ENCODE results near the gene RNF167. TPM values are rescaled to one million over a fixed set of nuclear protein-coding genes. Genes with fewer than 3 reads are reported as not detected.

RNF167 gene
- total and polyA plus RNA-seq, 2 donors from 2014 or later = 95.0 to 188 TPM

DNA sequence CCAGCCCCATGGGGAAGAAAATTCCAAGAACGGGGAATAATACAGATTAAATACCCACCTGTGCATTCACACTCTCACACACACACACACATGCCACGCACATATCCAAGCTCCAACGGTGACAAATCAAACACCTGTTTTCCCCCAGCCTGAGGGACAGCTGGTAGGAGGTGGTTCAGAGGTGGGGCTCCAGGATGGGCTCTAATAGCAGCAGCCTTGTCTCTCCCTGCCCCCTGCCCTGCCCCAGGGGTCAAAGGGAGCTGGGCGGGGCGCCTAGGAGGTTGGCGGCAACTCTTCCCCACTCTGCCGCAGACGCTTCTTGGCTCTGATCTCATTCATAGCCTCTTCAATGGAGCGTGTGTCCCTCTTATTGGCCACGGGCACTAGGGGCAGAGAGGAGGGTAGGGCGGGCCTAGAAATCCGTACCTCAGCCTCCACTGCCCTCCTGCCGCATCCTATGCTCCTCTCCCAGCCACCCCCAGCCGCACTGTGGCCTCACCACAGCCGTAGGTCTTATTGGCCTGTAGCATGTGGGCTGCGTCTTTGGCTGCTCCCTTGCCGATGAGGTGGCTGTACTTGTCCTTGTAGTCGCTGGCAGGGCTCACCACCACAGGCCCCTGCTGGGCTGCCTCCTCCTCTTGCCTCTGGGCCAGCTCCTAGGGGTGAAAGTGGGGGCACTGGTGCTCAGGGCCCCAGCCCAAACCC is 19.3 kb downstream of the RNF167 start:
- Histone ChIP-seq H3K27me3 (ENCODE audit: control insufficient read depth, insufficient read depth, low read length) (no peaks in the 10 kb centered on the region), H3K9me3 (ENCODE audit: control insufficient read depth in 2 of 3, insufficient read depth in 1 of 3, low read length in 3 of 3) (no peaks in the 10 kb centered on the region), H3K27ac (ENCODE audit: low read depth in 2 of 2, low read length in 2 of 2) (no peak overlapping the region), H3K9ac (ENCODE audit: low read length in 3 of 3) (no peak overlapping the region), H3K4me3 (ENCODE audit: low read length in 3 of 3) (no peak overlapping the region), H3K36me3 (ENCODE audit: control insufficient read depth in 2 of 3, insufficient read depth in 3 of 3, low read length in 3 of 3) (peaks cover 2 to 18% (median 10%) of the 10 kb centered on the region in 3 donors), H3K4me1 (ENCODE audit: control insufficient read depth in 2 of 3, insufficient read depth in 2 of 3, low read depth in 1 of 3, low read length in 3 of 3) (no peaks in the 10 kb centered on the region)
- DNase-seq (no peak), FAIRE-seq (no peak)
- intact Hi-C loops (cut with DNase I) = no loop called here
- TF ChIP-seq, protein P1, sequence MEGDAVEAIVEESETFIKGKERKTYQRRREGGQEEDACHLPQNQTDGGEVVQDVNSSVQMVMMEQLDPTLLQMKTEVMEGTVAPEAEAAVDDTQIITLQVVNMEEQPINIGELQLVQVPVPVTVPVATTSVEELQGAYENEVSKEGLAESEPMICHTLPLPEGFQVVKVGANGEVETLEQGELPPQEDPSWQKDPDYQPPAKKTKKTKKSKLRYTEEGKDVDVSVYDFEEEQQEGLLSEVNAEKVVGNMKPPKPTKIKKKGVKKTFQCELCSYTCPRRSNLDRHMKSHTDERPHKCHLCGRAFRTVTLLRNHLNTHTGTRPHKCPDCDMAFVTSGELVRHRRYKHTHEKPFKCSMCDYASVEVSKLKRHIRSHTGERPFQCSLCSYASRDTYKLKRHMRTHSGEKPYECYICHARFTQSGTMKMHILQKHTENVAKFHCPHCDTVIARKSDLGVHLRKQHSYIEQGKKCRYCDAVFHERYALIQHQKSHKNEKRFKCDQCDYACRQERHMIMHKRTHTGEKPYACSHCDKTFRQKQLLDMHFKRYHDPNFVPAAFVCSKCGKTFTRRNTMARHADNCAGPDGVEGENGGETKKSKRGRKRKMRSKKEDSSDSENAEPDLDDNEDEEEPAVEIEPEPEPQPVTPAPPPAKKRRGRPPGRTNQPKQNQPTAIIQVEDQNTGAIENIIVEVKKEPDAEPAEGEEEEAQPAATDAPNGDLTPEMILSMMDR (IDR thresholded peaks at IDR 0.05; ENCODE audit: borderline replicate concordance, extremely low read depth, insufficient read depth) = no peak

DNA sequence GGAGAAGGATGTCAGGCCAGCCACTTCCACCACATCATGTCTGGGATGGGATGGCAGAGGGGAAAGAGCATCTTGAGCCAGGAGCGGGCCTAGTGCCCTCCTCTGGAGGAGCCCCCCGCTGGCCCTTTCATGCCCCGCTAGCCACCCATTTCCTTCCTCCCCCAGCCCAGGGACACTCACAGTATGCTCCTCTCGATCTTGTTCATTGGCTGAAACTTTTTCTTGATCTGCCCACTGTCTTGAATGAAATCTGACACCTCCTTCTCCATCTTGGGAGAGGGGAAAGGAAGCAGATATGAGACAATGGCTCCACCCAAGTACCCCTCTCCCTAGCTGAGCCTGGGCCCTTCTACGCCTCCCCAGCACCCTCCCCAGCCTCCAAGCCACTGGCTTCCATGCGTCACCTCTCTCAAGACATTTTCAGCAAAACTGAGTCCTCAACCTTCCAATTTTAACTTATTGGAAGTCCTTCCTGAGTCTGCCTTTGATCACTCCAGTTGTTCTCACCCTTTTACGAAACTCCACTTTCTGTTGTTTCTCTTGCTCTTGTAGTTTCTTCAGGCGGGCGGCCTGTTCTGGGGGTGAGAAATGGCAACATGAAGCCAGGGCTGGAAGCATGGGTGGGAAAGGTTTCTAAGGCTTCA is 20.3 kb downstream of the RNF167 start:
- no peak for FAIRE-seq
- intact Hi-C loops (cut with DNase I) = no loop called here
- Histone ChIP-seq H3K4me3 (ENCODE audit: low read length in 3 of 3) (no peak overlapping the region), H3K36me3 (ENCODE audit: control insufficient read depth in 2 of 3, insufficient read depth in 3 of 3, low read length in 3 of 3) (peaks cover 2 to 18% (median 10%) of the 10 kb centered on the region in 3 donors), H3K27me3 (ENCODE audit: control insufficient read depth, insufficient read depth, low read length) (no peaks in the 10 kb centered on the region), H3K9me3 (ENCODE audit: control insufficient read depth in 2 of 3, insufficient read depth in 1 of 3, low read length in 3 of 3) (no peaks in the 10 kb centered on the region), H3K27ac (ENCODE audit: low read depth in 2 of 2, low read length in 2 of 2) (no peak overlapping the region), H3K4me1 (ENCODE audit: control insufficient read depth in 2 of 3, insufficient read depth in 2 of 3, low read depth in 1 of 3, low read length in 3 of 3) (no peaks in the 10 kb centered on the region), H3K9ac (ENCODE audit: low read length in 3 of 3) (no peak overlapping the region)
- TF ChIP-seq, protein P1 (IDR thresholded peaks at IDR 0.05; ENCODE audit: borderline replicate concordance, extremely low read depth, insufficient read depth) = no peak
- DNase-seq = no peak

DNA sequence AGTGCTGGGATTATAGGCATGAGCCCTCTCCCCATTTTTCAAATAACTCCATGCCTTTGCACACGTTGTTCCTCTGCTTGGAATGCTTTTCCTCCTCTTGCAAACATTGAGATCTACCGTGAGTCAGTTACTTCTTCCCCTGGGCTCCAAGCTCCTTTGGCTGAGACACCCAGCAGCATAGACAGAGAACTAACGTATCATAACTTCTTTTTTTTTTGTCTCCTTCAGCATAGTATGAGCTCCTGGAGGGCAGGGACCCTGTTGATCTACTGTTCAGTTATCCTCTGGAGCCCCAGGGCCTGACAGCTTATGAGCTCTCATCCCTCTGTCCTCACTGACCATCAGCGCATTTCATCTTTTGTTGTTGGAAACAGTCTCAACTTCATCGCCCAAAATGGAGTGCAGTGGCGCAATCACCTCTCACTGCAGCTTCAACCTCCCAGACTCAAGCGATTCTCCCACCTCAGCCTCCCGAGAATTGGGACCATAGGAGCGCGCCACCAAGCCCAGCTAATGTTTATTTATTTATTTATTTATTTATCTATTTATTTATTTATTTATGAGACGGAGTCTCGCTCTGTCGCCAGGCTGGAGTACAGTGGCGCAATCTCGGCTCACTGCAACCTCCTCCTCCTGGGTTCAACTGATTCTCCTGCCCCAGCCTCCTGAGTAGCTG is 25.4 kb downstream of the RNF167 start:
- Histone ChIP-seq H3K4me1 (ENCODE audit: control insufficient read depth in 2 of 3, insufficient read depth in 2 of 3, low read depth in 1 of 3, low read length in 3 of 3) (peaks cover 3 to 28% (median 3%) of the 10 kb centered on the region in 3 donors), H3K9me3 (ENCODE audit: control insufficient read depth in 2 of 3, insufficient read depth in 1 of 3, low read length in 3 of 3) (no peaks in the 10 kb centered on the region), H3K4me3 (ENCODE audit: low read length in 3 of 3) (no peak overlapping the region), H3K9ac (ENCODE audit: low read length in 3 of 3) (no peak overlapping the region), H3K27me3 (ENCODE audit: control insufficient read depth, insufficient read depth, low read length) (no peaks in the 10 kb centered on the region), H3K27ac (ENCODE audit: low read depth in 2 of 2, low read length in 2 of 2) (no peak overlapping the region), H3K36me3 (ENCODE audit: control insufficient read depth in 2 of 3, insufficient read depth in 3 of 3, low read length in 3 of 3) (peaks cover 2 to 4% (median 3%) of the 10 kb centered on the region in 3 donors)
- DNase-seq (no peak), FAIRE-seq (no peak)
- intact Hi-C loops (cut with DNase I) = no loop called here
- TF ChIP-seq, protein P1 (IDR thresholded peaks at IDR 0.05; ENCODE audit: borderline replicate concordance, extremely low read depth, insufficient read depth) = no peak

Data from kidney (tissue), 14 donors.